SK-N-SH treated with all-trans-retinoic acid at 6 μM for 48 hours (cell line): Measurements from ENCODE around the gene DNAJC28.

ENCODE experiments used
- ARNTL ChIP-seq: fragments of 450-650 bp; formaldehyde crosslinking; IDR thresholded peaks from 2 replicates; pipeline ENCODE4 v1.5.0; 2020; ENCODE audit warnings: low read depth, mild to moderate bottlenecking, moderate library complexity, borderline replicate concordance
- BACH2 ChIP-seq: fragments of 250-450 bp; sonication (Bioruptor Pico); IDR thresholded peaks from 2 replicates; pipeline ENCODE4 v1.9.0; 2021; ENCODE audit warnings: mild to moderate bottlenecking, borderline replicate concordance
- CREB5 ChIP-seq: fragments of 250-450 bp; sonication (Bioruptor Pico); IDR thresholded peaks from 2 replicates; pipeline ENCODE4 v1.5.1; 2020; ENCODE audit warnings: low read depth, mild to moderate bottlenecking, moderate library complexity
- ESRRG ChIP-seq: fragments of 250-450 bp; sonication (Bioruptor Pico); IDR thresholded peaks from 2 replicates; pipeline ENCODE4 v1.6.1; 2021; ENCODE audit warnings: mild to moderate bottlenecking
- ISL1 ChIP-seq: fragments of 250-450 bp; sonication (Bioruptor Pico); IDR thresholded peaks from 2 replicates; pipeline ENCODE4 v2.1.2; 2022; ENCODE audit warnings: mild to moderate bottlenecking, moderate library complexity
- PATZ1 ChIP-seq: fragments of 250-450 bp; sonication (Bioruptor Pico); IDR thresholded peaks from 2 replicates; pipeline ENCODE4 v1.8.0; 2020; ENCODE audit warnings: mild to moderate bottlenecking, moderate library complexity, borderline replicate concordance
- SNAI2 ChIP-seq: fragments of 250-450 bp; sonication (Bioruptor Pico); IDR thresholded peaks from 2 replicates; pipeline ENCODE4 v1.5.0; 2020; ENCODE audit warnings: mild to moderate bottlenecking, moderate library complexity
- TCF4 ChIP-seq: fragments of 250-450 bp; sonication (Bioruptor Pico); IDR thresholded peaks from 2 replicates; pipeline ENCODE4 v1.8.0; 2021; ENCODE audit warnings: mild to moderate bottlenecking, moderate library complexity, borderline replicate concordance
- TSHZ2 ChIP-seq: fragments of 250-450 bp; sonication (Bioruptor Pico); IDR thresholded peaks from 2 replicates; pipeline ENCODE4 v1.5.0; 2020; ENCODE audit warnings: mild to moderate bottlenecking, moderate library complexity
- ZNF565 ChIP-seq: fragments of 450-650 bp; formaldehyde crosslinking; conservative IDR thresholded peaks from 2 replicates; pipeline ENCODE4 v1.5.0; 2020; ENCODE audit warnings: low read depth, mild to moderate bottlenecking, moderate library complexity
- ZNF8 ChIP-seq: fragments of 450-650 bp; formaldehyde crosslinking; IDR thresholded peaks from 2 replicates; pipeline ENCODE4 v1.5.0; 2020; ENCODE audit warnings: mild to moderate bottlenecking, moderate library complexity

- TF ChIP-seq BACH2 (CRISPR knock-in tag) (no peak), TSHZ2 (CRISPR knock-in tag) (no peak), ESRRG (CRISPR knock-in tag) (no peak), ISL1 (CRISPR knock-in tag) (no peak), ARNTL (CRISPR knock-in tag) (no peak), PATZ1 (no peak), ZNF565 (CRISPR knock-in tag) (no peak), SNAI2 (CRISPR knock-in tag) (no peak), CREB5 (CRISPR knock-in tag) (no peak), ZNF8 (CRISPR knock-in tag) (no peak), TCF4 (CRISPR knock-in tag) (no peak)
These were observed 31.4 kb upstream of the DNAJC28 start for GRCh38 chr21:33522953-33523349.
